Stomach (tissue), 4 donors: ENCODE measurements around the gene SPR.

Source experiments
- CTCF ChIP-seq, 7 experiments: fragments of 450-650 bp in 4 of 7; fragments of 200-600 bp in 3 of 7; sonication (generic) in 3 of 7; IDR thresholded peaks; one replicate each; pipeline ENCODE4 v1.5.1; 2016 to 2019; ENCODE audit warnings: antibody characterized with exemption in 7 of 7, control low read depth in 2 of 7, mild to moderate bottlenecking in 1 of 7
- EP300 ChIP-seq: sonication (generic); formaldehyde crosslinking; IDR thresholded peaks from one replicate; pipeline ENCODE4 v1.6.1; 2017; ENCODE audit warnings: antibody characterized with exemption

GRCh38 chr2:72916743-72917137, 29.5 kb downstream of the SPR start:
- no peak for TF ChIP-seq EP300
- TF ChIP-seq CTCF (IDR thresholded peaks at IDR 0.05), result no peak
